Prostate gland (tissue), 2 donors: ENCODE results near the gene TRMU. TPM values are rescaled to one million over a fixed set of nuclear protein-coding genes. Genes with fewer than 3 reads are reported as not detected.

Experiments
- DNase-seq: peaks from one replicate; pipeline ENCODE4 v3.0.0-alpha.2; 2019; ENCODE audit warnings: low spot score
- H3K27ac ChIP-seq, 2 donors: fragments of 200-600 bp; sonication (generic); 2 replicates each; pipeline ENCODE4 v1.5.1; 2017 to 2019
- H3K27me3 ChIP-seq: fragments of 200-600 bp; sonication (generic); replicated peaks from 2 replicates; pipeline ENCODE4 v1.5.1; 2019; ENCODE audit not compliant: insufficient read depth
- H3K36me3 ChIP-seq, 2 donors: fragments of 200-600 bp; sonication (generic); 1 replicate in 1 of 2; 2 replicates in 1 of 2; pipeline versions ENCODE4 v1.5.1 to v1.8.1; 2017 to 2019
- H3K4me1 ChIP-seq: fragments of 200-600 bp; sonication (generic); replicated peaks from 2 replicates; pipeline ENCODE4 v1.5.1; 2019
- H3K4me3 ChIP-seq, 2 donors: fragments of 200-600 bp; sonication (generic); 2 replicates each; pipeline ENCODE4 v1.5.1; 2017 to 2019
- H3K9me3 ChIP-seq: fragments of 200-600 bp; sonication (generic); 2 replicates; pipeline ENCODE4 v1.5.1; 2017
- POLR2A ChIP-seq: fragments of 450-650 bp; IDR thresholded peaks from one replicate; pipeline ENCODE4 v1.6.1; 2016; ENCODE audit warnings: antibody characterized with exemption, mild to moderate bottlenecking
- POLR2AphosphoS5 ChIP-seq: sonication (generic); formaldehyde crosslinking; IDR thresholded peaks from one replicate; pipeline ENCODE4 v1.6.1; 2017; ENCODE audit warnings: antibody characterized with exemption
- WGBS: methylation state at CpG from one replicate; pipeline ENCODE4 v1.1.5; 2018; 5-methylcytosine and 5-hydroxymethylcytosine counted together
- intact Hi-C: fragments of 100-400 bp; cut with DNase I; formaldehyde crosslinking; loops from one replicate; pipeline ENCODE4 v1.14.2; 2022
- total RNA-seq, 2 donors: library from RNA; depleted of rRNA; stranded (reverse); fragments of >200 nt; gene quantifications; one replicate each; pipeline ENCODE4 v1.1.0, GENCODE V29; 2016
- TF ChIP-seq, protein P1 (sequence below), 4 experiments: fragments of 200-600 bp in 2 of 4; fragments of 450-650 bp in 2 of 4; sonication (generic) in 2 of 4; IDR thresholded peaks; 1 replicate in 3 of 4; 2 replicates in 1 of 4; pipeline ENCODE4 v1.5.1; 2016 to 2019; ENCODE audit warnings: antibody characterized with exemption in 4 of 4, mild to moderate bottlenecking in 2 of 4, moderate library complexity in 2 of 4

TRMU gene
- total RNA-seq, 2 donors from 2014 or later = 35.1 to 52.9 TPM

DNA sequence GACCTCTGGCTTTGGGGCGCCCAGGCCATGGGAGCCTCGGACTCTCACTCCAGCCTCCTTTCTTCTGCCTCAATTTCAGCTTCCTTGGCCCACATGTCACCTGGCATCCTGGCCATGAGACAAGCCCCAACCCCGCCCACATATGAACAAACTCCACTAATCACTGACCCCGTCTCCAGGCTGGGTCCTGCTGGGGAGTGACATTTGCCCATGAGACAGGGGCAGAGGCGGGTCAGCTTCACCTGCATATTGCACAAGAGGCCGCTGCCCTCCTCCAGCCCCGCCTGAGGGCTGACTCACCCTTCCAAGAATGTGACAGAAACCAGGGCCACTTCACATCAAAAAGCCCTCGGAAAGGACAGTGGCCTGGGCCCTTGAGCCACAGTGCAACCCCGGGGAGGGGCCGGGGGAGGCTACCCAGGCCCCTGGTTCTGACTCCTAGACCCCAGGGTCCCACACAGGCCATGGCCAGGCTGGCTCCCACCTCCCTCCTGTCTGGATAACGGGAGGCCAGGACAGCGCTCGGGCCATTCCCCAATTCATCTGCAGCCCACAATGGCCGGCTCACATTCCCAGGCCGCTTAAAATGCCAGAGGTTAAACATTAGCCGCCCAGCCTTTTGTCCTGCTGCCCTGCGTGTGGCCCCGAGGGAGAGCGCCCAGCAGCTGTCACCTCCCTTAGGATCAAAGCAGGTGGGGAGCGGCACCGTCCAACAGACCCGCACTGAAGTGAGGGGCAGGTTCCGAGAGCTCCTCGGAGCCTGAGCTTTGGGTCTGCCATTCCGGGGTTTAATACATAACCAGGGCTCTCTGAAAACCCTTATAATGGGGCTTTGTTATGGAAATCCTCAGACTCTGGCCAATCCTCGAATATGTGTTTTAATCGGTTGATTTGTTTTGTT, 42.3 kb downstream of the TRMU start:
- H3K36me3 ChIP-seq = no peaks in the 10 kb centered on the region
- peaks cover 21% of the 10 kb centered on the region for H3K4me1 ChIP-seq
- TF ChIP-seq POLR2AphosphoS5 (no peak), POLR2A (peak; percentile 33)
- H3K9me3 ChIP-seq = no peaks in the 10 kb centered on the region
- peak overlapping the region; percentile 46 to 61 for H3K27ac ChIP-seq
- no peak overlapping the region for H3K4me3 ChIP-seq
- intact Hi-C loops = no loop called here
- WGBS = 61% methylated on average over 27 of the region's 27 CpGs
- DNase-seq = no peak
- no peaks in the 10 kb centered on the region for H3K27me3 ChIP-seq

DNA sequence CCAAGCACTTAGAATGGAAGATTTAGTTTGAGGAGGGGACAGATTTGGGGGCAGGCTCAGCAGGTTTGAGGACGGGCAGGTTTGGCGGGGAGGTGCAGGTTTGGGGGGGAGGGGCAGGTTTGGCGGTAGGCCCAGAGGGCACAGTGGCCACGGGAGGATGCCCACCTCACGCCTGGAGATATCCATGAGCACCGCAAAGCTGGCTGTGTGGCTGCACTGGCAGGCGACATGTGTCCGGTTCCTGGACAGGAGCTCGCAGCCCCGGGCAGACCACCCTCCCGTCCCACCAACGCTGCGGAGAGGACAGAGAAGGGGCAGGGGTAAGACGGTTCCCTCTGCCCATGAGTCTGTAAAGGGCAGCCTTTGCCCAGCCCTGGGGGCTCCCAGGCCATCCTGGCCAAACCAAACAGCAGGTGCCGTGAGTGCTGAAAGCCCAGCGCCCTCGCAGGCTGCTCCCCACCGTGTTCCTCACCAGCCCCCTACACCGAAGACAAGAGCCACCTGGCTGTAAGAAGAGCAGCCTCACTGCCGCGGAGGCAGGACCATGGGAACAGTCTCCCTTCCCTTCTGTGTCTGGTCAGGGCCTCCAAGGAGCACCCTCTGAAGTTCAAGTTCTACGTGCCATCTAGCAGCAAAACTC, 43.0 kb downstream of the TRMU start:
- intact Hi-C loops = no loop called here
- peaks cover 16% of the 10 kb centered on the region for H3K4me1 ChIP-seq
- TF ChIP-seq, protein P1, sequence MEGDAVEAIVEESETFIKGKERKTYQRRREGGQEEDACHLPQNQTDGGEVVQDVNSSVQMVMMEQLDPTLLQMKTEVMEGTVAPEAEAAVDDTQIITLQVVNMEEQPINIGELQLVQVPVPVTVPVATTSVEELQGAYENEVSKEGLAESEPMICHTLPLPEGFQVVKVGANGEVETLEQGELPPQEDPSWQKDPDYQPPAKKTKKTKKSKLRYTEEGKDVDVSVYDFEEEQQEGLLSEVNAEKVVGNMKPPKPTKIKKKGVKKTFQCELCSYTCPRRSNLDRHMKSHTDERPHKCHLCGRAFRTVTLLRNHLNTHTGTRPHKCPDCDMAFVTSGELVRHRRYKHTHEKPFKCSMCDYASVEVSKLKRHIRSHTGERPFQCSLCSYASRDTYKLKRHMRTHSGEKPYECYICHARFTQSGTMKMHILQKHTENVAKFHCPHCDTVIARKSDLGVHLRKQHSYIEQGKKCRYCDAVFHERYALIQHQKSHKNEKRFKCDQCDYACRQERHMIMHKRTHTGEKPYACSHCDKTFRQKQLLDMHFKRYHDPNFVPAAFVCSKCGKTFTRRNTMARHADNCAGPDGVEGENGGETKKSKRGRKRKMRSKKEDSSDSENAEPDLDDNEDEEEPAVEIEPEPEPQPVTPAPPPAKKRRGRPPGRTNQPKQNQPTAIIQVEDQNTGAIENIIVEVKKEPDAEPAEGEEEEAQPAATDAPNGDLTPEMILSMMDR (IDR thresholded peaks at IDR 0.05) = no peak
- TF ChIP-seq POLR2AphosphoS5 (no peak), POLR2A (no peak)
- H3K36me3 ChIP-seq = no peaks in the 10 kb centered on the region
- 59% methylated on average over 22 of the region's 22 CpGs for WGBS
- no peaks in the 10 kb centered on the region for H3K9me3 ChIP-seq
- H3K4me3 ChIP-seq = no peak overlapping the region
- peak overlapping the region; percentile 46 to 61 for H3K27ac ChIP-seq
- DNase-seq = no peak
- H3K27me3 ChIP-seq = no peaks in the 10 kb centered on the region

DNA sequence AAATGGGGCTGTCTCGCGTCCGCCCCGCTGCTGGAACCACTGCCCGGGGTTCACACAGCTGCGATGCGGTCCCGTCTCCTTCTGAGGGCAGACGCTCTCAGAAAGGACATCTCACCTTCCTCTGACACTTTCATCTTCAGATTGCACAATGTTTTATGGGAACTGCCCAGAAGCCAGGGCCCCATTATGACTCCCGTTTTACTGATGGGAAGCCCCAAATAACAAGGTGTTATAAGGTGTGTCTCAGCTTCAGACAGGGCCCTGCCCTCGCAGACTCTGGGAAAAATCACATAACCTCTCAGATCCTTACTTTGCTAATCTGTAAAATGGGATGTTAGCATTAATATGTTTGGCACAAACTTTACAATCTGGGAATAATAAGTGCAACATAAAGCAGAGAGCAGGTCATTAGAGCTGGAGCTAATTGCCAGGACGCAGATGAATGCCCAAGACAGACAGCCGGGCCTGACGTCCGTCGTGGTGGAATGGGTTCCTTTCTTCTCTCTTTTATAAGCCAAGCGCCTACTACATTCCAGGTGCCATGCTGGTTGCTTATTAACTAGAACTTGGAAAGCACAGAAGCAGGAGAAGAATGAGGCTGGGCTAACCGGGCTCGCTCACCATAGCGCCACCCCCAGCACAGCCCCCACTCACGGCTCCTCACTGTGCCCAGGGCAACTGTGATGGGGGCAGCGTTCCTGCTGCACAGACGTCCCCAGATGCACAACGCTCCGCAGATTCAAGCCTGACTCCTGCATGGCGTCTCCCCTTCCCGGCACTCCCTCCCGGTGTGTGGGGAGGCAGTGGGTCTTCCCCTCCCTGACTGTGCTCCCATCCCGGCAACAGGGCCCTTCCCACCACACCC, 43.8 kb downstream of the TRMU start:
- Histone ChIP-seq H3K27me3 (no peaks in the 10 kb centered on the region), H3K36me3 (no peaks in the 10 kb centered on the region), H3K4me1 (peaks cover 11% of the 10 kb centered on the region), H3K9me3 (no peaks in the 10 kb centered on the region), H3K4me3 (no peak overlapping the region), H3K27ac (peak overlapping the region; percentile 46 to 47)
- intact Hi-C loops = no loop called here
- 52% methylated on average over 29 of the region's 29 CpGs for WGBS
- TF ChIP-seq, protein P1 (IDR thresholded peaks at IDR 0.05) = no peak
- TF ChIP-seq POLR2AphosphoS5 (no peak), POLR2A (no peak)
- DNase-seq = no peak

DNA sequence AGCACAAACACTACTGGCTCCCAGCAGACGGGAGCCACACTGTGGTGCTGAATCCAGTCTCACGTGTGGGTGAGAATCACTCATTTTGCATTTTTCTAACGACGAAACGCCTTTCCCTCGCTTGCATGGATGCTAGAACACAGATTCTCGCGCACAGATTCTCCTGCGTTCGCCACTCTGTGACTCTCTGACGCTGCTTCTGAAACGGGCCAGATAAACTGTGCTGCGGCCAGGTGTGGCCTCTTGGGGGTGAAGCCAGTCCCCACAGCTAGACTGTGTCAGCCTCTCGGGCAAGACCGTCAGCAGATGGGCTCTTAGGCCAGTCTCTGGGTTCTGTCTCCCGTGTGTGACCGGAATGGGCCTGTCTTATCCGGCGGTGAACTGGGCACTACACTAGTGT, 44.6 kb downstream of the TRMU start:
- peaks cover 5% of the 10 kb centered on the region for H3K4me1 ChIP-seq
- H3K4me3 ChIP-seq = no peak overlapping the region
- H3K27ac ChIP-seq = peak overlapping the region; percentile 46 to 47

More for the DNA sequence above, 44.6 kb downstream of the TRMU start:
- intact Hi-C loops = no loop called here
- H3K36me3 ChIP-seq = no peaks in the 10 kb centered on the region
- no peak for DNase-seq
- no peaks in the 10 kb centered on the region for H3K9me3 ChIP-seq
- TF ChIP-seq, protein P1 (IDR thresholded peaks at IDR 0.05) = no peak
- TF ChIP-seq POLR2A = no peak
- TF ChIP-seq POLR2AphosphoS5 = no peak
- H3K27me3 ChIP-seq = no peaks in the 10 kb centered on the region
- WGBS = 89% methylated on average over 19 of the region's 19 CpGs
